ENCODE measurements around the gene CYP2U1.

Gene CYP2U1

GRCh38 chr4:107977966-107978705, 46.8 kb downstream of the CYP2U1 start:
- no peak overlapping the region for H3K27ac ChIP-seq
- DNase-seq (ENCODE audit: low read depth, low spot score) = no peak

- DNase-seq (ENCODE audit: low read depth, low spot score) = no peak
- no peak overlapping the region for H3K27ac ChIP-seq
Observed at GRCh38 chr4:107978716-107979451, 47.5 kb downstream of the CYP2U1 start.

GRCh38 chr4:107987916-107988762, 56.8 kb downstream of the CYP2U1 start:
- H3K27ac ChIP-seq = peak overlapping the region; percentile 75
- DNase-seq (ENCODE audit: low read depth, low spot score) = peak; percentile 34

GRCh38 chr4:107988763-107989035, 57.4 kb downstream of the CYP2U1 start:
- H3K27ac ChIP-seq = peak overlapping the region; percentile 75
- no peak for DNase-seq (ENCODE audit: low read depth, low spot score)

GRCh38 chr4:107989162-107989536, 57.8 kb downstream of the CYP2U1 start:
- no peak for DNase-seq (ENCODE audit: low read depth, low spot score)
- H3K27ac ChIP-seq = peak overlapping the region; percentile 75

GRCh38 chr4:107989537-107990386, 58.4 kb downstream of the CYP2U1 start, which contains the start of gene HADH:
Gene HADH, plus strand, starts transcription at chr4:107989889. Its CDS starts 44 bp downstream, at chr4:107989933.
- DNase-seq (ENCODE audit: low read depth, low spot score) = peak; percentile 46
- H3K27ac ChIP-seq = peak within 1 kb of the TSS; percentile 75

- DNase-seq (ENCODE audit: low read depth, low spot score) = no peak
Observed at GRCh38 chr4:107991945-107992630, 60.7 kb downstream of the CYP2U1 start.

GRCh38 chr4:107993969-107994368, 62.6 kb downstream of the CYP2U1 start:
- H3K27ac ChIP-seq = no peak overlapping the region
- DNase-seq (ENCODE audit: low read depth, low spot score) = no peak

More at GRCh38 chr4:107991945-107992630, 60.7 kb downstream of the CYP2U1 start:
- H3K27ac ChIP-seq = no peak overlapping the region

GRCh38 chr4:107994894-107995293, 63.5 kb downstream of the CYP2U1 start:
- DNase-seq (ENCODE audit: low read depth, low spot score) = no peak
- H3K27ac ChIP-seq = no peak overlapping the region

- peak overlapping the region; percentile 24 for H3K27ac ChIP-seq
Observed at GRCh38 chr4:107996949-107997788, 65.8 kb downstream of the CYP2U1 start.

GRCh38 chr4:107997794-107998193, 66.4 kb downstream of the CYP2U1 start:
- DNase-seq (ENCODE audit: low read depth, low spot score) = no peak
- peak overlapping the region; percentile 24 for H3K27ac ChIP-seq

More at GRCh38 chr4:107996949-107997788, 65.8 kb downstream of the CYP2U1 start:
- DNase-seq (ENCODE audit: low read depth, low spot score) = no peak

- no peak overlapping the region for H3K27ac ChIP-seq
- DNase-seq (ENCODE audit: low read depth, low spot score) = no peak
Observed at GRCh38 chr4:107999932-108000539, 68.7 kb downstream of the CYP2U1 start.

- DNase-seq (ENCODE audit: low read depth, low spot score) = no peak
- H3K27ac ChIP-seq = no peak overlapping the region
Observed at GRCh38 chr4:108001540-108002135, 70.3 kb downstream of the CYP2U1 start.
